CD4-positive, alpha-beta T cell (primary cell): ENCODE results near the gene SLC34A3. TPM values are rescaled to one million over a fixed set of nuclear protein-coding genes. Genes with fewer than 3 reads are reported as not detected.
A peak's percentile ranks its signal among the peaks of the same experiment; 100 is the strongest.

Experiments
- ATAC-seq: fragments of 200-7000 bp; cut with Tn5 transposase; one replicate; pipeline ENCODE4 v1.10.0; 2022; ENCODE audit warnings: mild to moderate bottlenecking; ENCODE audit not compliant: poor library complexity
- CTCF ChIA-PET: fragments of 350-600 bp; sonication (Branson Sonifier 250); formaldehyde crosslinking; loops from one replicate; lab custom pipeline; 2021; ENCODE audit warnings: antibody characterized with exemption, inconsistent platforms; lab: Charles Lee
- POLR2A ChIA-PET: fragments of 350-600 bp; sonication (Branson Sonifier 250); formaldehyde crosslinking; loops from one replicate; lab custom pipeline; 2021; ENCODE audit warnings: antibody characterized with exemption, inconsistent platforms; lab: Charles Lee
- DNase-seq, 14 experiments: peaks; one replicate each; pipeline ENCODE4 v3.0.0-alpha.2; 2013 to 2020; ENCODE audit warnings: mixed read lengths in 2 of 14
- H3K27ac ChIP-seq, 2 donors: one replicate each; pipeline versions ENCODE4 v1.5.1 to v1.7.0; 2013; ENCODE audit warnings: low read length in 2 of 2, low read depth in 1 of 2, mild to moderate bottlenecking in 1 of 2
- H3K27me3 ChIP-seq, 2 experiments: 1 replicate in 1 of 2; 2 replicates in 1 of 2; pipeline versions ENCODE4 v1.6.1 to v1.7.0; 2013; ENCODE audit warnings: low read length in 2 of 2, control low read depth in 1 of 2, mild to moderate bottlenecking in 1 of 2, moderate library complexity in 1 of 2; ENCODE audit not compliant: insufficient read depth in 2 of 2, control insufficient read depth in 1 of 2
- H3K36me3 ChIP-seq: one replicate; pipeline ENCODE4 v1.6.1; 2013; ENCODE audit warnings: low read length, control low read depth; ENCODE audit not compliant: insufficient read depth
- H3K4me1 ChIP-seq: one replicate; pipeline ENCODE4 v1.6.1; 2013; ENCODE audit warnings: low read length, control low read depth; ENCODE audit not compliant: insufficient read depth
- H3K4me3 ChIP-seq: one replicate; pipeline ENCODE4 v1.5.1; 2013; ENCODE audit warnings: mild to moderate bottlenecking, low read length, moderate library complexity
- H3K9me3 ChIP-seq, 2 experiments: 1 replicate in 1 of 2; 2 replicates in 1 of 2; pipeline versions ENCODE4 v1.6.1 to v1.7.0; 2013; ENCODE audit warnings: low read length in 2 of 2, mild to moderate bottlenecking in 2 of 2, control low read depth in 1 of 2, moderate library complexity in 1 of 2; ENCODE audit not compliant: control insufficient read depth in 1 of 2, insufficient read depth in 1 of 2
- H3K27ac Mint-ChIP-seq: one replicate; pipeline ENCODE4 v1.8.0; 2020; ENCODE audit warnings: mixed read lengths
- H3K27me3 Mint-ChIP-seq: one replicate; pipeline ENCODE4 v1.8.0; 2021; ENCODE audit warnings: mixed read lengths
- H3K36me3 Mint-ChIP-seq: one replicate; pipeline ENCODE4 v1.8.0; 2021; ENCODE audit warnings: low read depth, mixed read lengths
- H3K4me1 Mint-ChIP-seq: one replicate; pipeline ENCODE4 v1.8.0; 2021; ENCODE audit warnings: low read depth, mixed read lengths
- H3K4me3 Mint-ChIP-seq: one replicate; pipeline ENCODE4 v1.8.0; 2020; ENCODE audit warnings: mild to moderate bottlenecking, mixed read lengths
- H3K9me3 Mint-ChIP-seq: one replicate; pipeline ENCODE4 v1.8.0; 2020; ENCODE audit warnings: mixed read lengths
- intact Hi-C, 2 experiments: fragments of 100-400 bp; cut with DNase I in 1 of 2; cut with micrococcal nuclease in 1 of 2; formaldehyde crosslinking; loops; one replicate each; pipeline versions ENCODE4 v1.15.1 to v1.9.0; 2023 to 2025; cut with DNase I, micrococcal nuclease
- total RNA-seq, 174 experiments: library from RNA in 2 of 174; stranded (reverse) in 2 of 174; gene quantifications; one replicate each; pipeline ENCODE4 v1.2.3 and lab custom pipeline; 2021 to 2026
- TF ChIP-seq, protein P1 (sequence below): fragments of 200-600 bp; IDR thresholded peaks from one replicate; pipeline ENCODE4 v1.8.0; 2022; ENCODE audit warnings: antibody characterized with exemption, mild to moderate bottlenecking

SLC34A3 gene
- total RNA-seq, 2 experiments from 2014 or later, result not detected

DNA sequence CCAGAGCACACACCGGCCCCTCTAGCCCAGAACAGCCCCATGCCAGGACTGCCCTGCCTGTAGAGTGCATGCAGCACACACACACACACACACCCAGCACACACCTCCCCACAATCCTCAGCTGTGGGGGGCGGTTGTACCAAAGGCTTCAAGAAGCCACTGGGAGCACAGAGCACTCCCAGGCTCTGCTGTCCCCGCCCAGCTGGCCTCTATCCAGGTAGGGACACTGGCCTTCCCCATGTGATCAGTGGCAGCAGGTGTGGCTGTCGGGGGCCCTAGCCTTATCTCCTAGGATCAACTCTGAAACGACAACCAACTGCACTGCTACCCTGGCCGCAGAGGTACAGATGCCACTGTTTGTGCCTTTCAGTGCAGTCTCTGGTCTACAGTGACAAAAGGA lies 44.3 kb upstream of the SLC34A3 start:
- Histone ChIP-seq H3K4me3 (no peak overlapping the region), H3K4me1 (peaks cover 50% of the 10 kb centered on the region), H3K36me3 (peaks cover 65% of the 10 kb centered on the region), H3K27me3 (no peaks in the 10 kb centered on the region), H3K9me3 (no peaks in the 10 kb centered on the region), H3K27ac (no peak overlapping the region)
- Mint-ChIP-seq H3K9me3 (no peaks in the 10 kb centered on the region), H3K27ac (peak overlapping the region; percentile 79), H3K4me1 (peaks cover 29% of the 10 kb centered on the region), H3K4me3 (peak overlapping the region; percentile 93), H3K36me3 (peaks cover 69% of the 10 kb centered on the region), H3K27me3 (no peaks in the 10 kb centered on the region)
- TF ChIP-seq, protein P1, sequence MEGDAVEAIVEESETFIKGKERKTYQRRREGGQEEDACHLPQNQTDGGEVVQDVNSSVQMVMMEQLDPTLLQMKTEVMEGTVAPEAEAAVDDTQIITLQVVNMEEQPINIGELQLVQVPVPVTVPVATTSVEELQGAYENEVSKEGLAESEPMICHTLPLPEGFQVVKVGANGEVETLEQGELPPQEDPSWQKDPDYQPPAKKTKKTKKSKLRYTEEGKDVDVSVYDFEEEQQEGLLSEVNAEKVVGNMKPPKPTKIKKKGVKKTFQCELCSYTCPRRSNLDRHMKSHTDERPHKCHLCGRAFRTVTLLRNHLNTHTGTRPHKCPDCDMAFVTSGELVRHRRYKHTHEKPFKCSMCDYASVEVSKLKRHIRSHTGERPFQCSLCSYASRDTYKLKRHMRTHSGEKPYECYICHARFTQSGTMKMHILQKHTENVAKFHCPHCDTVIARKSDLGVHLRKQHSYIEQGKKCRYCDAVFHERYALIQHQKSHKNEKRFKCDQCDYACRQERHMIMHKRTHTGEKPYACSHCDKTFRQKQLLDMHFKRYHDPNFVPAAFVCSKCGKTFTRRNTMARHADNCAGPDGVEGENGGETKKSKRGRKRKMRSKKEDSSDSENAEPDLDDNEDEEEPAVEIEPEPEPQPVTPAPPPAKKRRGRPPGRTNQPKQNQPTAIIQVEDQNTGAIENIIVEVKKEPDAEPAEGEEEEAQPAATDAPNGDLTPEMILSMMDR, result no peak
- CTCF ChIA-PET, result no interaction called here
- POLR2A ChIA-PET, result no interaction called here
- intact Hi-C loops, result loop anchor here in 1 of 2 experiments (5.0 kb wide), 1 partner anchor 51 kb away; no protein-coding TSS in a partner anchor
- ATAC-seq (no peak), DNase-seq (no peak)

DNA sequence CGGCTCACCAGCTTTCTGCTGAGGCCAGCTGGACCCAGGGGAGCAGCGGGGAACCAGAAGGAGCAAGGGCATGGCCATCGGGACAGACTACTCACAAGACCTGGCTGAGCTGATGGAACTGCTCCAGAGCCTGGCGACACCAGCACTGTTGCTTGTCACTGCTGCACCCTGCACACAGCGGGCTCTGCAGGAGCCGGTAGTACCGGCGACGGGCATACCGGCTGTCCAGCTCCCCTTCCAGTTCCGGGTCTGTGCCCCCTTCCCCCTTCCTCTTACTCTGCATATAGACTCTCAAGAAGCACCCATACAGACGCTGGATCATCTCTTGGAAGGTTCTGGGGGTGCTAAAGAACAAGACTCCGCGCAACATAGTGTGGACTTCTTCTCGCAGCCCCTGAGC lies 43.3 kb upstream of the SLC34A3 start:
- TF ChIP-seq, protein P1, result no peak
- peaks cover 61% of the 10 kb centered on the region for H3K36me3 Mint-ChIP-seq
- intact Hi-C loops, result loop anchor here in 1 of 2 experiments (5.0 kb wide), 1 partner anchor 50 kb away; no protein-coding TSS in a partner anchor

DNA sequence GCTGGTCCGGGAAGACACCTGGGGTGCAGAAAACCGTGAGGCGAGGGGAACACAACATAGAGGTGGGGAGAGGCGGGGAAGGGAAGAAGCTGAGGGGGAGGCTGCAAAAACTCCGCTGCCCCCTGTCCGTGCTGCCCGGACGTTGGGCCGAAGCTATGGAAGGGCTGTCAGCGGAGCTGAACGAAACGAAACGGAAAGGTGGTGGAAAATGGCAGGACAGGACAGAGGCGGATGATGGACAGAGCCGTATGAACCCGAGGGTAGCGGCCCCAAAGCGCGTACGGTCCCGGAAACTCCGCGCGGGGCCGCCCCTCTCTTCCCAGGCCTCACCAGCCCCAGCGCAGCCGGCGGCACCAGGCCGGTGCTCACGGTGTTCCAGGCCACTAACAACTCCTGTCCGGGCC lies 42.6 kb upstream of the SLC34A3 start:
- DNase-seq (no peak), ATAC-seq (no peak)
- ChIA-PET POLR2A (interaction anchor here (0.9 to 3.5 kb wide), 12 partner anchors 11 to 460 kb away, joined by 3 to 39 read pairs (median 7); partner anchors contain the start of genes MAN1B1, NELFB, RNF208 and TPRN), CTCF (interaction anchor here (0.6 to 2.8 kb wide), 6 partner anchors 13 to 256 kb away, joined by 4 to 14 read pairs (median 6); partner anchors contain the start of genes RNF224 and TPRN)
- H3K9me3 ChIP-seq, result no peaks in the 10 kb centered on the region
- peaks cover 48% of the 10 kb centered on the region for H3K36me3 ChIP-seq
- H3K27me3 ChIP-seq, result no peaks in the 10 kb centered on the region
- TF ChIP-seq, protein P1, result no peak
- Mint-ChIP-seq H3K9me3 (no peaks in the 10 kb centered on the region), H3K36me3 (peaks cover 54% of the 10 kb centered on the region), H3K27me3 (no peaks in the 10 kb centered on the region), H3K4me1 (peaks cover 29% of the 10 kb centered on the region), H3K4me3 (peak overlapping the region; percentile 93), H3K27ac (peak overlapping the region; percentile 79)
- peaks cover 50% of the 10 kb centered on the region for H3K4me1 ChIP-seq
- peak overlapping the region; percentile 100 for H3K4me3 ChIP-seq
- intact Hi-C loops, result loop anchor here (1.0 to 5.0 kb wide), 5 partner anchors 17 to 59 kb away; partner anchors contain the start of genes NDOR1 (in 1 of the 2), RNF208 (in 1 of the 2) and TMEM203 (in 1 of the 2)
- H3K27ac ChIP-seq, result peak overlapping the region; percentile 86 to 92

More for the DNA sequence above, 43.3 kb upstream of the SLC34A3 start:
- DNase-seq (no peak), ATAC-seq (no peak)
- H3K27me3 ChIP-seq, result no peaks in the 10 kb centered on the region
- no peaks in the 10 kb centered on the region for H3K9me3 ChIP-seq
- H3K4me1 ChIP-seq, result peaks cover 50% of the 10 kb centered on the region
- H3K4me3 ChIP-seq, result peak overlapping the region; percentile 100
- Mint-ChIP-seq H3K27ac (peak overlapping the region; percentile 79), H3K4me3 (peak overlapping the region; percentile 93), H3K9me3 (no peaks in the 10 kb centered on the region), H3K4me1 (peaks cover 29% of the 10 kb centered on the region), H3K27me3 (no peaks in the 10 kb centered on the region)
- H3K36me3 ChIP-seq, result peaks cover 55% of the 10 kb centered on the region
- ChIA-PET POLR2A (interaction anchor here (0.9 to 3.5 kb wide), 8 partner anchors 11 to 101 kb away, joined by 3 to 39 read pairs (median 11); partner anchors contain the start of genes RNF208, TPRN and TUBB4B), CTCF (interaction anchor here (1.1 to 1.6 kb wide), 2 partner anchors 49 to 120 kb away, joined by 4 to 7 read pairs; no protein-coding TSS in a partner anchor)
- no peak overlapping the region for H3K27ac ChIP-seq
